GM12891 (cell line): ENCODE data around the gene CD300LB.
"Not testable (repeated sequence)": the region's sequence is repeated elsewhere in the genome, so short reads cannot be mapped to it uniquely, and the experiment has no call there.

Experiments used
- POLR2A ChIP-seq: IDR thresholded peaks from 2 replicates; pipeline ENCODE4 v1.6.1; 2011; ENCODE audit warnings: low read depth, low read length, control low read depth
- POLR2AphosphoS5 ChIP-seq: IDR thresholded peaks from 2 replicates; pipeline ENCODE4 v1.6.1; 2011; ENCODE audit warnings: low read depth, low read length, control low read depth
- SPI1 ChIP-seq: IDR thresholded peaks from 2 replicates; pipeline ENCODE4 v1.6.1; 2011; ENCODE audit warnings: low read depth, low read length, control low read depth
- TAF1 ChIP-seq: IDR thresholded peaks from 2 replicates; pipeline ENCODE4 v1.6.1; 2011; ENCODE audit warnings: low read depth, low read length, control low read depth

- not testable (repeated sequence) for TF ChIP-seq POLR2AphosphoS5, POLR2A, TAF1, SPI1
These were observed 27.1 kb upstream of the CD300LB start for GRCh38 chr17:74558402-74558801.
